GM23338 (cell line): ENCODE measurements around the gene PPP2R3B. TPM values are rescaled to one million over a fixed set of nuclear protein-coding genes. Genes with fewer than 3 reads are reported as not detected.

ENCODE experiments used
- ATAC-seq: fragments of 200-7000 bp; cut with Tn5 transposase; 3 replicates; pipeline ENCODE4 v1.9.1; 2020
- DNase-seq: peaks from one replicate; pipeline ENCODE4 v3.0.0-alpha.2; 2015; ENCODE audit warnings: low spot score
- H2AFZ ChIP-seq: fragments of 200-600 bp; sonication (generic); 2 replicates; pipeline ENCODE4 v1.8.0; 2016; ENCODE audit warnings: antibody characterized with exemption, mild to moderate bottlenecking, moderate library complexity
- H3F3A ChIP-seq: fragments of 200-600 bp; sonication (generic); replicated peaks from 2 replicates; pipeline ENCODE4 v1.8.0; 2017; ENCODE audit warnings: antibody characterized with exemption, mixed run types, low read depth
- H3K27ac ChIP-seq: fragments of 200-600 bp; sonication (generic); 2 replicates; pipeline ENCODE4 v1.6.1; 2016; ENCODE audit warnings: low read depth
- H3K27me3 ChIP-seq: fragments of 200-600 bp; sonication (generic); 2 replicates; pipeline ENCODE4 v1.8.0; 2016; ENCODE audit warnings: mild to moderate bottlenecking, mixed run types, moderate library complexity; ENCODE audit not compliant: insufficient read depth
- H3K36me3 ChIP-seq: fragments of 200-600 bp; sonication (generic); 2 replicates; pipeline ENCODE4 v1.8.0; 2016; ENCODE audit warnings: mild to moderate bottlenecking; ENCODE audit not compliant: insufficient read depth
- H3K4me1 ChIP-seq: fragments of 200-600 bp; sonication (generic); 2 replicates; pipeline ENCODE4 v1.8.0; 2016; ENCODE audit warnings: mild to moderate bottlenecking, moderate library complexity; ENCODE audit not compliant: insufficient read depth
- H3K4me2 ChIP-seq: fragments of 200-600 bp; sonication (generic); 2 replicates; pipeline ENCODE4 v1.7.1; 2017; ENCODE audit warnings: mixed run types
- H3K4me3 ChIP-seq: fragments of 200-600 bp; sonication (generic); 2 replicates; pipeline ENCODE4 v1.6.1; 2016; ENCODE audit warnings: mixed run types
- H3K79me2 ChIP-seq: fragments of 200-600 bp; sonication (generic); replicated peaks from 2 replicates; pipeline ENCODE4 v1.8.0; 2017; ENCODE audit warnings: mild to moderate bottlenecking; ENCODE audit not compliant: insufficient read depth
- H3K9me2 ChIP-seq: fragments of 200-600 bp; sonication (generic); 2 replicates; pipeline ENCODE4 v1.8.0; 2017; ENCODE audit not compliant: insufficient read depth
- H4K20me1 ChIP-seq: fragments of 200-600 bp; sonication (generic); replicated peaks from 2 replicates; pipeline ENCODE4 v1.8.0; 2017; ENCODE audit warnings: mild to moderate bottlenecking; ENCODE audit not compliant: insufficient read depth
- H3K27ac Mint-ChIP-seq: 2 replicates; pipeline ENCODE4 v1.8.0; 2020; ENCODE audit warnings: inconsistent platforms, mild to moderate bottlenecking, moderate library complexity, mixed read lengths
- H3K27me3 Mint-ChIP-seq: 3 replicates; pipeline ENCODE4 v1.8.0; 2022; ENCODE audit warnings: low read depth, mild to moderate bottlenecking, moderate library complexity, mixed read lengths, inconsistent platforms; ENCODE audit not compliant: insufficient read depth, poor library complexity
- H3K36me3 Mint-ChIP-seq: 3 replicates; pipeline ENCODE4 v1.8.0; 2021; ENCODE audit warnings: low read depth, mild to moderate bottlenecking, inconsistent platforms, moderate library complexity, mixed read lengths
- H3K4me1 Mint-ChIP-seq: 3 replicates; pipeline ENCODE4 v1.8.0; 2020; ENCODE audit warnings: mild to moderate bottlenecking, inconsistent platforms, mixed read lengths
- H3K4me3 Mint-ChIP-seq: 3 replicates; pipeline ENCODE4 v1.8.0; 2021; ENCODE audit warnings: moderate library complexity, mild to moderate bottlenecking, inconsistent platforms, mixed read lengths
- H3K9me3 Mint-ChIP-seq: 3 replicates; pipeline ENCODE4 v1.8.0; 2020; ENCODE audit warnings: moderate library complexity, mild to moderate bottlenecking, inconsistent platforms, mixed read lengths
- CREB1 ChIP-seq: fragments of 250-450 bp; sonication (Bioruptor Pico); IDR thresholded peaks from 2 replicates; pipeline ENCODE4 v1.5.0; 2020; ENCODE audit warnings: low read depth, mild to moderate bottlenecking, moderate library complexity
- EZH2 ChIP-seq: fragments of 200-600 bp; sonication (generic); IDR thresholded peaks from one replicate; pipeline ENCODE4 v1.8.0; 2017; ENCODE audit warnings: antibody characterized with exemption, mild to moderate bottlenecking, low read depth; ENCODE audit not compliant: unreplicated experiment
- EZH2phosphoT487 ChIP-seq: fragments of 200-600 bp; sonication (generic); IDR thresholded peaks from one replicate; pipeline ENCODE4 v1.8.1; 2018; ENCODE audit warnings: antibody characterized with exemption; ENCODE audit not compliant: unreplicated experiment
- JUNB ChIP-seq: IDR thresholded peaks from one replicate; pipeline ENCODE4 v1.6.1; 2016; ENCODE audit warnings: antibody characterized with exemption; ENCODE audit not compliant: unreplicated experiment
- NANOG ChIP-seq: IDR thresholded peaks from 2 replicates; pipeline ENCODE4 v1.6.1; 2016; ENCODE audit warnings: antibody characterized with exemption, borderline replicate concordance
- STAT1 ChIP-seq: IDR thresholded peaks from one replicate; pipeline ENCODE4 v1.6.1; 2016; ENCODE audit warnings: antibody characterized with exemption; ENCODE audit not compliant: unreplicated experiment
- ZNF114 ChIP-seq: fragments of 250-450 bp; sonication (Bioruptor Pico); IDR thresholded peaks from 2 replicates; pipeline ENCODE4 v1.5.0; 2020; ENCODE audit warnings: mild to moderate bottlenecking, moderate library complexity
- ZNF331 ChIP-seq: fragments of 250-450 bp; sonication (Bioruptor Pico); IDR thresholded peaks from 2 replicates; pipeline ENCODE4 v1.5.0; 2020; ENCODE audit warnings: low read depth, mild to moderate bottlenecking, moderate library complexity
- polyA plus RNA-seq: library from polyadenylated mRNA; unstranded; fragments of >200 nt; fragmentation: Nextera tagmentation; extraction: Ambion mirVana; gene quantifications from 2 replicates; pipeline ENCODE4 v1.2.1, GENCODE V29; 2016
- total RNA-seq: library from RNA; depleted of rRNA; stranded (reverse); fragments of >200 nt; shearing (Covaris generic); gene quantifications from 2 replicates; pipeline ENCODE4 v1.2.3, GENCODE V29; 2014
- TF ChIP-seq, protein P1 (sequence below): IDR thresholded peaks from 2 replicates; pipeline ENCODE4 v1.6.1; 2016; ENCODE audit warnings: antibody characterized with exemption
- TF ChIP-seq, protein P2 (sequence below): IDR thresholded peaks from one replicate; pipeline ENCODE4 v1.6.1; 2018; ENCODE audit warnings: antibody characterized with exemption; ENCODE audit not compliant: unreplicated experiment

Gene PPP2R3B
- total and polyA plus RNA-seq, 2 experiments from 2014 or later = 50.1 to 104 TPM

DNA sequence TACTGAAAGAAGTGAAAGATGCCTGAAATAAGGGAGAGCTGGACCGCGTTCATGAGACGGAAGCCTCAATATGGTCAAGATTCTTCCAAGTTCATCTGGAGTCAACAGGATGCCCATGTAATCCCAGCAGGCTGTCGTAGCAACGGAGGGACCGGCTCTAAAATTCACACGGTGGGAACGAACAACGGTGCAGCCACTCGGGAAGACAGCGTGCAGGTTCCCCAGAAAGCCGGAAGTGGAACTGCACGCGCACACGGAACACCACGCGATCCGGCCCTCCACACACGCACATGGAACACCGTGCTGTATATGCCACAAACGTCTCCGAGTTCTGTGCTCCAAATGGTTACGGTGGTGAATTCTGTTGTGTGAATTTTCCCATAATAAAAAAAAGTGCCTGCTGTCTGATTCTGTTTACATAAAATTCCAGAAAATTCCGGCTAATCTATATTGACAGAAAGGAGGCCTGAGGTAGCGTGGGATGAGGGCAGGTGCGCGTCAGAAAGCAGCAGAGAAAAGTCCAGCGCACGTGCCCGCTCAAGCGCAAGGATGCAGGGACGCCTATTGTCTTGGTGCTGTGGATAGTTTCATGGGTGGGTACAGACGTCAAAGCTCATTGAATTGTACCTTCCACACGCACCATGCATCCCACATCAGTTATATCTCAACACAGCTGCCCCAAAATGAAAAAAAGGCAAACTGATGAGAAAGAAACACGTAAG lies 31.2 kb downstream of the PPP2R3B start:
- H3K4me3 Mint-ChIP-seq = no peak overlapping the region
- H3K9me2 ChIP-seq = no peaks in the 10 kb centered on the region
- H4K20me1 ChIP-seq = peaks cover 16% of the 10 kb centered on the region
- no peaks in the 10 kb centered on the region; the same call in 1 of the 3 replicates for H3K9me3 Mint-ChIP-seq
- no peak overlapping the region for H3K4me2 ChIP-seq
- TF ChIP-seq EZH2 = no peak
- TF ChIP-seq NANOG = no peak
- TF ChIP-seq, protein P1, sequence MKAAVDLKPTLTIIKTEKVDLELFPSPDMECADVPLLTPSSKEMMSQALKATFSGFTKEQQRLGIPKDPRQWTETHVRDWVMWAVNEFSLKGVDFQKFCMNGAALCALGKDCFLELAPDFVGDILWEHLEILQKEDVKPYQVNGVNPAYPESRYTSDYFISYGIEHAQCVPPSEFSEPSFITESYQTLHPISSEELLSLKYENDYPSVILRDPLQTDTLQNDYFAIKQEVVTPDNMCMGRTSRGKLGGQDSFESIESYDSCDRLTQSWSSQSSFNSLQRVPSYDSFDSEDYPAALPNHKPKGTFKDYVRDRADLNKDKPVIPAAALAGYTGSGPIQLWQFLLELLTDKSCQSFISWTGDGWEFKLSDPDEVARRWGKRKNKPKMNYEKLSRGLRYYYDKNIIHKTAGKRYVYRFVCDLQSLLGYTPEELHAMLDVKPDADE = no peak
- TF ChIP-seq ZNF331 (CRISPR knock-in tag) = no peak
- TF ChIP-seq, protein P2, sequence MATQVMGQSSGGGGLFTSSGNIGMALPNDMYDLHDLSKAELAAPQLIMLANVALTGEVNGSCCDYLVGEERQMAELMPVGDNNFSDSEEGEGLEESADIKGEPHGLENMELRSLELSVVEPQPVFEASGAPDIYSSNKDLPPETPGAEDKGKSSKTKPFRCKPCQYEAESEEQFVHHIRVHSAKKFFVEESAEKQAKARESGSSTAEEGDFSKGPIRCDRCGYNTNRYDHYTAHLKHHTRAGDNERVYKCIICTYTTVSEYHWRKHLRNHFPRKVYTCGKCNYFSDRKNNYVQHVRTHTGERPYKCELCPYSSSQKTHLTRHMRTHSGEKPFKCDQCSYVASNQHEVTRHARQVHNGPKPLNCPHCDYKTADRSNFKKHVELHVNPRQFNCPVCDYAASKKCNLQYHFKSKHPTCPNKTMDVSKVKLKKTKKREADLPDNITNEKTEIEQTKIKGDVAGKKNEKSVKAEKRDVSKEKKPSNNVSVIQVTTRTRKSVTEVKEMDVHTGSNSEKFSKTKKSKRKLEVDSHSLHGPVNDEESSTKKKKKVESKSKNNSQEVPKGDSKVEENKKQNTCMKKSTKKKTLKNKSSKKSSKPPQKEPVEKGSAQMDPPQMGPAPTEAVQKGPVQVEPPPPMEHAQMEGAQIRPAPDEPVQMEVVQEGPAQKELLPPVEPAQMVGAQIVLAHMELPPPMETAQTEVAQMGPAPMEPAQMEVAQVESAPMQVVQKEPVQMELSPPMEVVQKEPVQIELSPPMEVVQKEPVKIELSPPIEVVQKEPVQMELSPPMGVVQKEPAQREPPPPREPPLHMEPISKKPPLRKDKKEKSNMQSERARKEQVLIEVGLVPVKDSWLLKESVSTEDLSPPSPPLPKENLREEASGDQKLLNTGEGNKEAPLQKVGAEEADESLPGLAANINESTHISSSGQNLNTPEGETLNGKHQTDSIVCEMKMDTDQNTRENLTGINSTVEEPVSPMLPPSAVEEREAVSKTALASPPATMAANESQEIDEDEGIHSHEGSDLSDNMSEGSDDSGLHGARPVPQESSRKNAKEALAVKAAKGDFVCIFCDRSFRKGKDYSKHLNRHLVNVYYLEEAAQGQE = no peak
- H3K36me3 ChIP-seq = no peaks in the 10 kb centered on the region; the same call in 1 of the 2 replicates
- peaks cover 62% of the 10 kb centered on the region for H3K79me2 ChIP-seq
- no peak overlapping the region for H2AFZ ChIP-seq
- H3K27me3 Mint-ChIP-seq = peaks cover 10% of the 10 kb centered on the region
- H3K36me3 Mint-ChIP-seq = peaks cover 51% of the 10 kb centered on the region
- H3K4me1 ChIP-seq = no peaks in the 10 kb centered on the region
- no peak overlapping the region for H3K27ac ChIP-seq
- H3F3A ChIP-seq = no peaks in the 10 kb centered on the region
- peak overlapping the region; percentile 14; the same call in 1 of the 2 replicates for H3K27ac Mint-ChIP-seq
- H3K27me3 ChIP-seq = no peaks in the 10 kb centered on the region
- DNase-seq (no peak), ATAC-seq (no peak)
- H3K4me1 Mint-ChIP-seq = no peaks in the 10 kb centered on the region
- no peak overlapping the region for H3K4me3 ChIP-seq

DNA sequence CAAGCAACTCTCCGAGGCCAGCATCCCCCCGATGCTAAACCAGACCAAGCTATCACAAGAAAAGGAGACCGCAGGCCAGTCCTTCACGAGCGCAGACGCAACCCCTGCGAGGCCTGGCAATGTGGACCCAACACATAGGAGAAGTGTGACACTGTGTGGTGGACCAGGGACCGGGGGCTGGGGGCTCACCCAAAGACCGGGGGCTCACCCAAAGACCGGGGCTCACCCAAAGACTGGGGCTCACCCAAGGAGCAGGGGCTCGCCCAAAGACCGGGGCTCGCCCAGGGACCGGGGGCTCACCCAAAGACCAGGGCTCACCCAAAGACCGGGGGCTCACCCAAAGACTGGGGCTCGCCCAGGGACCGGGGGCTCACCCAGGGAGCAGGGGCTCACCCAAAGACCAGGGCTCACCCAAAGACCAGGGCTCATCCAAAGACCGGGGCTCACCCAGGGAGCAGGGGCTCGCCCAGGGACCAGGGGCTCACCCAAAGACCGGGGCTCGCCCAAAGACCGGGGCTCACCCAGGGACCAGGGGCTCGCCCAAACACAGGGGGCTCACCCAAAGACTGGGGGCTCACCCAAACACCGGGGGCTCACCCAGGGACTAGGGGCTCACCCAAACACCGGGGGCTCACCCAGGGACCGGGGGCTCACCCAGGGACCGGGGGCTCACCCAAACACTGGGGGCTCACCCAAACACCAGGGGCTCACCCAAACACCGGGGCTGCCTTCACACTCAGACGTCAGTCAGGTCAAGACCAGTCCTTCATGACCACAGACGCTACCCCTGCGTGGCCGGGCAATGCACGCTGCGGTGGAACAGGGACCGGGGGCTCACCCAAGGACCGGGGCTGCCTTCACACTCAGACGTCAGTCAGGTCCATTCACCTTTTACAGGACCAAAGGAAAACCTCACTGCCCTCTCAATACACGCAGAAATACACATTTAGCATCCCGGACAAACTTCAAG lies 32.9 kb downstream of the PPP2R3B start:
- Histone ChIP-seq H3K27ac (no peak overlapping the region; the same call in 1 of the 2 replicates), H3K9me2 (no peaks in the 10 kb centered on the region), H3F3A (no peaks in the 10 kb centered on the region), H2AFZ (no peak overlapping the region), H3K36me3 (no peaks in the 10 kb centered on the region; the same call in 1 of the 2 replicates), H3K79me2 (peaks cover 60% of the 10 kb centered on the region), H3K4me2 (no peak overlapping the region), H3K4me1 (no peaks in the 10 kb centered on the region), H3K27me3 (no peaks in the 10 kb centered on the region), H4K20me1 (peaks cover 9% of the 10 kb centered on the region; the same call in 1 of the 2 replicates), H3K4me3 (no peak overlapping the region)
- H3K27ac Mint-ChIP-seq = no peak overlapping the region
- no peaks in the 10 kb centered on the region for H3K4me1 Mint-ChIP-seq
- H3K4me3 Mint-ChIP-seq = no peak overlapping the region
- no peaks in the 10 kb centered on the region; the same call in 1 of the 3 replicates for H3K9me3 Mint-ChIP-seq
- ATAC-seq (no peak), DNase-seq (no peak)
- peaks cover 42% of the 10 kb centered on the region for H3K36me3 Mint-ChIP-seq
- TF ChIP-seq ZNF114 (no peak), EZH2phosphoT487 (no peak), CREB1 (no peak), STAT1 (no peak), JUNB (no peak)
- TF ChIP-seq, protein P2 = no peak
- TF ChIP-seq, protein P1 = no peak
- peaks cover 12% of the 10 kb centered on the region for H3K27me3 Mint-ChIP-seq
